Trophoblast cell (in vitro differentiated cells and primary cell): ENCODE measurements around the gene MIPOL1.

Experiments
- DNase-seq, 2 donors: peaks; one replicate each; pipeline ENCODE4 v3.0.0-alpha.2; 2016
- H2AFZ ChIP-seq: 2 replicates; pipeline ENCODE4 v1.6.1; 2013; ENCODE audit warnings: low read length, moderate library complexity, mild to moderate bottlenecking; ENCODE audit not compliant: insufficient read depth, poor library complexity
- H2AK5ac ChIP-seq: 2 replicates; pipeline ENCODE4 v1.6.1; 2013; ENCODE audit warnings: mild to moderate bottlenecking, low read length
- H2BK120ac ChIP-seq: 2 replicates; pipeline ENCODE4 v1.6.1; 2013; ENCODE audit warnings: low read length, mild to moderate bottlenecking, moderate library complexity; ENCODE audit not compliant: insufficient read depth, poor library complexity
- H2BK12ac ChIP-seq: 2 replicates; pipeline ENCODE4 v1.6.1; 2013; ENCODE audit warnings: mild to moderate bottlenecking, low read length, moderate library complexity
- H2BK5ac ChIP-seq: 2 replicates; pipeline ENCODE4 v1.6.1; 2013; ENCODE audit warnings: low read length, low read depth, moderate library complexity, mild to moderate bottlenecking; ENCODE audit not compliant: poor library complexity
- H3K14ac ChIP-seq: 2 replicates; pipeline ENCODE4 v1.6.1; 2013; ENCODE audit warnings: mild to moderate bottlenecking, low read length
- H3K18ac ChIP-seq: 2 replicates; pipeline ENCODE4 v1.6.1; 2013; ENCODE audit warnings: mild to moderate bottlenecking, low read length
- H3K23ac ChIP-seq: 2 replicates; pipeline ENCODE4 v1.6.1; 2013; ENCODE audit warnings: low read length
- H3K27ac ChIP-seq: 2 replicates; pipeline ENCODE4 v1.5.1; 2013; ENCODE audit warnings: low read depth, mild to moderate bottlenecking, inconsistent platforms, low read length, moderate library complexity
- H3K27me3 ChIP-seq: 2 replicates; pipeline ENCODE4 v1.6.1; 2013; ENCODE audit warnings: inconsistent platforms, mild to moderate bottlenecking, low read length, moderate library complexity; ENCODE audit not compliant: insufficient read depth
- H3K36me3 ChIP-seq, 2 experiments: 1 replicate in 1 of 2; 2 replicates in 1 of 2; pipeline ENCODE4 v1.6.1; 2013; ENCODE audit warnings: low read length in 2 of 2, mild to moderate bottlenecking in 2 of 2, moderate library complexity in 1 of 2; ENCODE audit not compliant: insufficient read depth in 2 of 2, control insufficient read depth in 1 of 2
- H3K4ac ChIP-seq: 2 replicates; pipeline ENCODE4 v1.6.1; 2013; ENCODE audit warnings: low read depth, mild to moderate bottlenecking, low read length, moderate library complexity
- H3K4me1 ChIP-seq, 2 experiments: 1 replicate in 1 of 2; 2 replicates in 1 of 2; pipeline ENCODE4 v1.6.1; 2013; ENCODE audit warnings: low read length in 2 of 2, mild to moderate bottlenecking in 2 of 2, moderate library complexity in 1 of 2; ENCODE audit not compliant: insufficient read depth in 2 of 2, control insufficient read depth in 1 of 2
- H3K4me2 ChIP-seq: 2 replicates; pipeline ENCODE4 v1.6.1; 2013; ENCODE audit warnings: inconsistent platforms, mild to moderate bottlenecking, low read length, moderate library complexity
- H3K4me3 ChIP-seq: 2 replicates; pipeline ENCODE4 v1.5.1; 2013; ENCODE audit warnings: mild to moderate bottlenecking, low read depth, low read length, inconsistent platforms
- H3K79me1 ChIP-seq: one replicate; pipeline ENCODE4 v1.6.1; 2013; ENCODE audit warnings: low read length
- H3K79me2 ChIP-seq: 2 replicates; pipeline ENCODE4 v1.6.1; 2013; ENCODE audit warnings: low read length, mild to moderate bottlenecking; ENCODE audit not compliant: control insufficient read depth, insufficient read depth, poor library complexity
- H3K9ac ChIP-seq: 2 replicates; pipeline ENCODE4 v1.6.1; 2013; ENCODE audit warnings: mild to moderate bottlenecking, low read length
- H3K9me3 ChIP-seq: 2 replicates; pipeline ENCODE4 v1.6.1; 2013; ENCODE audit warnings: low read depth, mild to moderate bottlenecking, control low read depth, inconsistent platforms, low read length; ENCODE audit not compliant: insufficient read depth
- H4K12ac ChIP-seq: 2 replicates; pipeline ENCODE4 v1.6.1; 2013; ENCODE audit warnings: low read depth, mild to moderate bottlenecking, low read length, moderate library complexity
- H4K8ac ChIP-seq: 2 replicates; pipeline ENCODE4 v1.6.1; 2013; ENCODE audit warnings: low read depth, mild to moderate bottlenecking, low read length, moderate library complexity
- H4K91ac ChIP-seq: one replicate; pipeline ENCODE4 v1.6.1; 2013; ENCODE audit warnings: low read depth, mild to moderate bottlenecking, low read length, moderate library complexity
- WGBS: extraction: QIAGEN DNeasy Blood & Tissue Kit; methylation state at CpG from one replicate; pipeline ENCODE4 v1.1.7; 2013; ENCODE audit warnings: missing lambda C conversion rate; ENCODE audit not compliant: insufficient read length, insufficient coverage; ENCODE audit errors: extremely low coverage; 5-methylcytosine and 5-hydroxymethylcytosine counted together

Gene MIPOL1

DNA sequence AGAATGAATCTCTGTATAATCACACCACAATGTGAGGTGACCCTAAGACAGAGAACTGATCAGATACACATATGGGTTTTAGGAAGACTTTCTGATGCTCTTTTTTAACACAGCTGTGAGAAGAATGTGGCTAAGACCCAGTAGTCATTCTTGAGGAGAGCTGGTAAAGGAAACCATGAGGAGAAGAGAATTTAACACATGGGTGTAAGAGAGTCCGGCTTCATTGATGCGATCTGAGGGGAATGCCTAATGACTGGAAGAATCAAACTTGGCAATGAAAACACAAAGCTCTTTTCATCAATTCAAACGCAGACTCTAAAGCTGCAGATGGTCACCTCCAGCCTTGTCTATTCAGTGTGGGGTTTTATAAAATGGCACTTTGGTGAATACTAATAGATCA lies 318.0 kb downstream of the MIPOL1 start:
- H3K9me3 ChIP-seq: no peaks in the 10 kb centered on the region
- no peak overlapping the region for H2BK5ac ChIP-seq
- no peak overlapping the region for H3K27ac ChIP-seq
- H3K14ac ChIP-seq: no peak overlapping the region
- H3K9ac ChIP-seq: no peak overlapping the region
- DNase-seq: no peak
- H2BK12ac ChIP-seq: no peak overlapping the region
- no peaks in the 10 kb centered on the region for H3K79me2 ChIP-seq
- no peak overlapping the region for H4K91ac ChIP-seq
- H3K4ac ChIP-seq: no peak overlapping the region
- H2AFZ ChIP-seq: no peak overlapping the region
- H3K4me1 ChIP-seq: no peaks in the 10 kb centered on the region
- H4K12ac ChIP-seq: no peak overlapping the region
- H3K4me2 ChIP-seq: no peak overlapping the region
- no peaks in the 10 kb centered on the region for H3K27me3 ChIP-seq
- no peak overlapping the region for H2AK5ac ChIP-seq
- no peaks in the 10 kb centered on the region for H3K36me3 ChIP-seq
- no CpG with 5 or more reads among the region's 3 CpGs for WGBS
- no peak overlapping the region for H2BK120ac ChIP-seq
- no peaks in the 10 kb centered on the region for H3K79me1 ChIP-seq
- no peak overlapping the region for H4K8ac ChIP-seq
- no peak overlapping the region for H3K18ac ChIP-seq
- H3K4me3 ChIP-seq: no peak overlapping the region
- no peak overlapping the region for H3K23ac ChIP-seq

DNA sequence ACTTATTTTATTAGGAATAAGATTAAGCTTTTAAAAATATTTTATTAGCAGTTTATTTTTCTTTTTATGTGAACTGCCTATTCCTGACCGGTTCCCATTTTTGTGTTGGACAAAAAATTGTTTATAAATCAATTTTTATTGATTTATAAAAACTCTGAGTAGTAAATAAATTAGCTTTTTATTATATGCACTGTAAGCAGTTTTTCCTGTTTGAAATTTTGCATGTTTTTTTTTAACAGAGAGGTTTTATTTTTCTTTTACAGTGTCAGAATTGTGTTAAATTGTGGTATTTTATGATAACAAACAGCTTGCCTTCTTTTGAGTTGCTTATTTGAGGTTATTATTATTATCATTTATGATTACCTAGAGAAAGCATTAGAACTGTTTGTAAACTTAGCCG lies 329.3 kb downstream of the MIPOL1 start:
- Histone ChIP-seq H3K79me2 (no peaks in the 10 kb centered on the region), H3K4ac (no peak overlapping the region), H2BK12ac (no peak overlapping the region), H2BK120ac (no peak overlapping the region), H3K27me3 (no peaks in the 10 kb centered on the region), H4K8ac (no peak overlapping the region), H3K9ac (no peak overlapping the region), H3K4me3 (no peak overlapping the region), H3K9me3 (no peaks in the 10 kb centered on the region), H2BK5ac (no peak overlapping the region), H3K36me3 (no peaks in the 10 kb centered on the region), H3K14ac (no peak overlapping the region), H2AFZ (no peak overlapping the region), H4K12ac (no peak overlapping the region), H3K4me2 (no peak overlapping the region), H4K91ac (no peak overlapping the region), H3K79me1 (no peaks in the 10 kb centered on the region), H3K23ac (no peak overlapping the region), H3K27ac (no peak overlapping the region), H3K18ac (no peak overlapping the region), H2AK5ac (no peak overlapping the region), H3K4me1 (no peaks in the 10 kb centered on the region)
- DNase-seq: no peak
- WGBS: no CpG with 5 or more reads among the region's 2 CpGs

DNA sequence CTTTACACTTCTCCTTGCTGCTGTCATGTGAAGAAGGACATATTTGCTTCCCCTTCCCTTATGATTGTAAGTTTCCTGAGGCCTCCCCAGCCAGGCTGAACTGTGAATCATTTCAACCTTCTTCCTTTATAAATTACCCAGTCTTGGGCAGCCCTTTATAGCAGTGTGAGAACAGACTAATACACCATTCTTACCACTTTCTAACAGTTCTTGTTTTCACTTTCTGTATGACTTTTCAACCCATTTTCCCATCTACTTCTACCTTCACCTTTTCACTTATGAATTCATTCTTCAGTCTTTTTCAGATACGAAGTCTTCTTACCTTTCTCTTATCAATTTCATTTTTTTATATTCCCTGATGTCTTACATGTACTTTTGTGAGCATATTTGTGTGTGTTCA lies 342.3 kb downstream of the MIPOL1 start:
- Histone ChIP-seq H2BK12ac (no peak overlapping the region), H3K4ac (no peak overlapping the region), H3K23ac (no peak overlapping the region), H2BK120ac (no peak overlapping the region), H3K27me3 (no peaks in the 10 kb centered on the region), H3K14ac (no peak overlapping the region), H3K4me2 (no peak overlapping the region), H3K27ac (no peak overlapping the region), H3K9ac (no peak overlapping the region), H2AK5ac (no peak overlapping the region), H2AFZ (no peak overlapping the region), H3K79me2 (no peaks in the 10 kb centered on the region), H4K91ac (no peak overlapping the region), H4K12ac (no peak overlapping the region), H3K79me1 (no peaks in the 10 kb centered on the region), H3K18ac (no peak overlapping the region), H4K8ac (no peak overlapping the region), H2BK5ac (no peak overlapping the region), H3K9me3 (peaks cover 2% of the 10 kb centered on the region), H3K4me3 (no peak overlapping the region), H3K36me3 (no peaks in the 10 kb centered on the region), H3K4me1 (no peaks in the 10 kb centered on the region)
- DNase-seq: no peak
- WGBS: no CpG with 5 or more reads among the region's 1 CpG

DNA sequence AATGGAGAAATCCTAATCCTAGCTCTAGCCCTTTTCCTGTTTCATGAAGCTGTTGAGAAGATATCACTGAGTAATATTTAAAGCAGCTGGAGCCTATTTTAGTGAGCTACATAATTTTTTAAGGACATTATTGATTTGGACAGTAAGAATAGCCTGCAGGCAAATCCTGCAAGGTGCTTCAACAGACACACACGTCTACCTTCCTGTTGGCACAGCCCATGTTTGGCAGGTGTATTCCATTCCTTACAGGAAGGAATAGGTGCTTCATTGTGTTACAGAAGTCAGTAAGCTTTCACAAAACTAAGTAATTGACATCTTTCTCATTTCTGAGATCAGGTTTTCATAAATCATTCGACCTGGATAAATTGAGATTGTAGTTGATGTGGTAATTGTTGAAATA lies 346.7 kb downstream of the MIPOL1 start:
- Histone ChIP-seq H4K91ac (no peak overlapping the region), H2AFZ (no peak overlapping the region), H2BK120ac (no peak overlapping the region), H3K27me3 (no peaks in the 10 kb centered on the region), H3K79me2 (no peaks in the 10 kb centered on the region), H3K36me3 (no peaks in the 10 kb centered on the region), H3K4me2 (no peak overlapping the region), H3K79me1 (no peaks in the 10 kb centered on the region), H3K4me1 (no peaks in the 10 kb centered on the region), H2BK12ac (no peak overlapping the region), H3K27ac (no peak overlapping the region), H3K4me3 (no peak overlapping the region), H3K4ac (no peak overlapping the region), H2BK5ac (no peak overlapping the region), H3K18ac (no peak overlapping the region), H4K8ac (no peak overlapping the region), H3K9ac (no peak overlapping the region), H3K23ac (no peak overlapping the region), H2AK5ac (no peak overlapping the region), H3K14ac (no peak overlapping the region), H4K12ac (no peak overlapping the region), H3K9me3 (no peaks in the 10 kb centered on the region)
- DNase-seq: no peak
- no CpG with 5 or more reads among the region's 2 CpGs for WGBS

DNA sequence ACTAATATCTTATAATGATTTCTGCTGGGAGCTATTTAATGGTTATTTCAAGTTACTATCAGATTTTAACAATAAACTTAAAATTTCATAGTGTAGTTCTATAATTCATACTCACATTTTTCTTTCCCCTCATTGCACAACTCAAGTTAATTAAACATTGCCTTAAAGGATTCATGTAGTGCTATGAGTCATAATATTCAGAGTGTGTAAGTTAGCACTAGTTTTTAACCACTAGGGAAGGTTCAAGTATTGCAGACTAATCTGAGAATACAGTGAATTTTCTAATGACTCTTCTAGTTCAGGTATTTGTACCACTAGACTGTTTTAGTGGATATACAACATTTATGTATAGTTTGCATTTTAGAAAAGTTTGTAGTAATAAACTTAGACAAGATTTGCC lies 347.4 kb downstream of the MIPOL1 start:
- Histone ChIP-seq H3K4me2 (no peak overlapping the region), H3K23ac (no peak overlapping the region), H3K14ac (no peak overlapping the region), H3K27me3 (no peaks in the 10 kb centered on the region), H3K36me3 (no peaks in the 10 kb centered on the region), H3K4ac (no peak overlapping the region), H3K18ac (no peak overlapping the region), H2AFZ (no peak overlapping the region), H2BK120ac (no peak overlapping the region), H3K9ac (no peak overlapping the region), H3K4me1 (no peaks in the 10 kb centered on the region), H4K8ac (no peak overlapping the region), H3K79me1 (no peaks in the 10 kb centered on the region), H3K79me2 (no peaks in the 10 kb centered on the region), H2BK5ac (no peak overlapping the region), H3K9me3 (no peaks in the 10 kb centered on the region), H2BK12ac (no peak overlapping the region), H3K4me3 (no peak overlapping the region), H4K12ac (no peak overlapping the region), H4K91ac (no peak overlapping the region), H3K27ac (no peak overlapping the region), H2AK5ac (no peak overlapping the region)
- no peak for DNase-seq
